ENCODE data around the gene SCN1B.

The SCN1B gene

DNA sequence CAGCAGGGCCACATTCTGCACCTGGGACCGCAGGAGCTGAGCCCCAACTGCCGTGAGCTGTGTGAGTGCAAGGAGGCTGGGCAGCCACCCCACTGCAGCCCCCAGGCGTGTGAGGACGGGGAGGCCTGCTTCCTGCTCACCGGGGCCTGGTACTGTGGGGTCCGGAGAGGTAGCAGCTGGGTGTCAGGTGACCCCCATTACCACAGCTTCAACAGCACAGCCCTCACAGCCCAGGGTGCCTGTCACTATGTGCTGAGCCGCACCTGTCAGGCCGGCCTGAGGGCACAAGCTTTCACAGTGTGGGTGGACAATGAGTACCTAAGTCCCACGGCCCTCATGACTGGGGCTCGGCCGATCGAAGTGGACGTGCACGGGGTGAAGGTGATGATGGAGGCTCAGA, 49.6 kb downstream of the SCN1B start:
- no peak overlapping the region for H3K4me3 Mint-ChIP-seq
- H3K9me3 Mint-ChIP-seq = peaks cover 3% of the 10 kb centered on the region
- TF ChIP-seq CTCF (IDR thresholded peaks at IDR 0.05; ENCODE audit: unreplicated experiment in 3 of 3) = no peak
- H3K27ac Mint-ChIP-seq = no peak overlapping the region
- H3K4me1 Mint-ChIP-seq = no peaks in the 10 kb centered on the region
- no peaks in the 10 kb centered on the region for H3K36me3 Mint-ChIP-seq (ENCODE audit: low read depth)
- H3K27me3 Mint-ChIP-seq (ENCODE audit: low read depth) = peaks cover 13% of the 10 kb centered on the region

GRCh38 chr19:35080613-35081170, 50.4 kb downstream of the SCN1B start:
- H3K4me3 Mint-ChIP-seq = no peak overlapping the region
- H3K27me3 Mint-ChIP-seq (ENCODE audit: low read depth) = peaks cover 12% of the 10 kb centered on the region
- no peaks in the 10 kb centered on the region for H3K4me1 Mint-ChIP-seq
- TF ChIP-seq CTCF (IDR thresholded peaks at IDR 0.05; ENCODE audit: unreplicated experiment in 3 of 3) = no peak
- no peaks in the 10 kb centered on the region for H3K36me3 Mint-ChIP-seq (ENCODE audit: low read depth)
- peaks cover 3% of the 10 kb centered on the region for H3K9me3 Mint-ChIP-seq
- no peak overlapping the region for H3K27ac Mint-ChIP-seq

DNA sequence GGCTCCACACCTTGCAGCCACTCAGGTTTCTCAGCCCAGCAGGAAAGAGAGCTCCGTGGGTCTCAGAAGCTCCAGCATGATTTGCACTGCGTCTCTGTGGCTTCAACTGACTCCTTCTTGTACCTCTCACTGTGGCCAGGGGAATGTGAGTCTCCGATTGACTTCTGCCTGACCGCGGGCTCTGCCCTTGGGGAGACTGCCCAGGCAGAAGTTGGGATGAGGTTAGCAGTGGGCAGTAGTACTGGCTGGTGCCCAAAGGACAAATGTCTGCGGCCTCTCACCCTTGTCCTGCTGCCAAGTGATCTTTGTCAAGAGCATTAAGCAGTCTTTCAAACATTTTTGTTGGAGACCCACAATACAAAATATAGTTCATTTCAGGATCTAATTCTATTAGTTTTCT, 50.9 kb downstream of the SCN1B start:
- Mint-ChIP-seq H3K9me3 (peaks cover 3% of the 10 kb centered on the region), H3K4me1 (no peaks in the 10 kb centered on the region), H3K27me3 (ENCODE audit: low read depth) (peaks cover 12% of the 10 kb centered on the region), H3K4me3 (no peak overlapping the region), H3K27ac (no peak overlapping the region), H3K36me3 (ENCODE audit: low read depth) (no peaks in the 10 kb centered on the region)
- TF ChIP-seq CTCF (IDR thresholded peaks at IDR 0.05; ENCODE audit: unreplicated experiment in 3 of 3) = no peak

- peaks cover 3% of the 10 kb centered on the region for H3K9me3 Mint-ChIP-seq
- no peaks in the 10 kb centered on the region for H3K36me3 Mint-ChIP-seq (ENCODE audit: low read depth)
- no peak for TF ChIP-seq CTCF (IDR thresholded peaks at IDR 0.05; ENCODE audit: unreplicated experiment in 3 of 3)
- no peaks in the 10 kb centered on the region for H3K4me1 Mint-ChIP-seq
- H3K27me3 Mint-ChIP-seq (ENCODE audit: low read depth) = peaks cover 8% of the 10 kb centered on the region
- no peak overlapping the region for H3K4me3 Mint-ChIP-seq
- no peak overlapping the region for H3K27ac Mint-ChIP-seq
Measured at GRCh38 chr19:35083691-35084508, 53.6 kb downstream of the SCN1B start.

- TF ChIP-seq CTCF (IDR thresholded peaks at IDR 0.05; ENCODE audit: unreplicated experiment in 3 of 3) = no peak
- H3K9me3 Mint-ChIP-seq = peaks cover 3% of the 10 kb centered on the region
- H3K27ac Mint-ChIP-seq = no peak overlapping the region
- no peaks in the 10 kb centered on the region for H3K36me3 Mint-ChIP-seq (ENCODE audit: low read depth)
- H3K27me3 Mint-ChIP-seq (ENCODE audit: low read depth) = peaks cover 8% of the 10 kb centered on the region
- no peak overlapping the region for H3K4me3 Mint-ChIP-seq
- H3K4me1 Mint-ChIP-seq = no peaks in the 10 kb centered on the region
Measured at GRCh38 chr19:35084509-35084762, 54.2 kb downstream of the SCN1B start.

- no peak for TF ChIP-seq CTCF (IDR thresholded peaks at IDR 0.05; ENCODE audit: unreplicated experiment in 3 of 3)
- Mint-ChIP-seq H3K4me1 (no peaks in the 10 kb centered on the region), H3K4me3 (no peak overlapping the region), H3K27me3 (ENCODE audit: low read depth) (peaks cover 14% of the 10 kb centered on the region), H3K27ac (no peak overlapping the region), H3K36me3 (ENCODE audit: low read depth) (no peaks in the 10 kb centered on the region), H3K9me3 (peaks cover 3% of the 10 kb centered on the region)
Measured at GRCh38 chr19:35085947-35086346, 55.7 kb downstream of the SCN1B start.

Data from nephron (organoid).